Endothelial cell (in vitro differentiated cells): Measurements from ENCODE around the gene OR5K1. TPM values are rescaled to one million over a fixed set of nuclear protein-coding genes. Genes with fewer than 3 reads are reported as not detected.

Experiments
- DNase-seq: peaks from one replicate; pipeline ENCODE4 v3.0.0; 2021; ENCODE audit warnings: low spot score
- H3K27ac Mint-ChIP-seq: one replicate; pipeline ENCODE4 v1.8.0; 2021; ENCODE audit warnings: mixed read lengths, inconsistent platforms; ENCODE audit not compliant: unreplicated experiment
- H3K27me3 Mint-ChIP-seq: one replicate; pipeline ENCODE4 v1.8.0; 2021; ENCODE audit warnings: mild to moderate bottlenecking, moderate library complexity, mixed read lengths, inconsistent platforms; ENCODE audit not compliant: unreplicated experiment
- H3K36me3 Mint-ChIP-seq: one replicate; pipeline ENCODE4 v1.8.0; 2021; ENCODE audit warnings: mild to moderate bottlenecking, low read depth, mixed read lengths, inconsistent platforms; ENCODE audit not compliant: unreplicated experiment
- H3K4me1 Mint-ChIP-seq: one replicate; pipeline ENCODE4 v1.8.0; 2021; ENCODE audit warnings: mild to moderate bottlenecking, mixed read lengths, inconsistent platforms; ENCODE audit not compliant: unreplicated experiment
- H3K4me3 Mint-ChIP-seq: one replicate; pipeline ENCODE4 v1.8.0; 2021; ENCODE audit warnings: mild to moderate bottlenecking, mixed read lengths, inconsistent platforms; ENCODE audit not compliant: unreplicated experiment
- H3K9me3 Mint-ChIP-seq: one replicate; pipeline ENCODE4 v1.8.0; 2021; ENCODE audit warnings: mixed read lengths, inconsistent platforms; ENCODE audit not compliant: unreplicated experiment
- CTCF ChIP-seq: fragments of 200-600 bp; sonication (generic); IDR thresholded peaks from one replicate; pipeline ENCODE4 v1.5.0; 2021; ENCODE audit warnings: antibody characterized with exemption; ENCODE audit not compliant: unreplicated experiment
- total RNA-seq: library from RNA; stranded (reverse); fragmentation: NEBNext Ultra II Directional; extraction: Animal tissue kit (Norgen Biotek cat#: 25700); gene quantifications from one replicate; pipeline ENCODE4 v1.2.1, GENCODE V29; 2021; ENCODE audit not compliant: unreplicated experiment

Gene OR5K1
- total RNA-seq, 1 donor from 2014 or later = not detected

DNA sequence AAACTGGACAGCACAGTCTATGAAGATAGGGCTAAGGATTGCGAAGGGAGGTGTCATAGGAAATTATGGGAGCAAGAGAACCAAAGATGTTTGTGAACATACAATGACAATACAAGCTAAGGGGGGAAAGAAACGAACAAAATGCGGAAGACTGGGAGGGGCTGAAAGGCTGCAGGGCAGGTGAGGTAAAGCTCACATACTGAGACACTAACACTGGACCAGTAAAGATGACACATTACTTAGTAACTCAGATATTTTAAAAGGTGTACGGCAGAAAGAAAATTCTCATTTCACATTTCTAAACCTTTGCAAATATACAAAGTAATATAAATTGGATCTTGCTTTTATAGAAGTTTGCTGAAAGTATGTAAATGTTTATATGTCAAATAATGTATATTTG, 49.6 kb downstream of the OR5K1 start:
- no peaks in the 10 kb centered on the region for H3K4me1 Mint-ChIP-seq
- peaks cover 8% of the 10 kb centered on the region for H3K36me3 Mint-ChIP-seq
- TF ChIP-seq CTCF = no peak
- H3K9me3 Mint-ChIP-seq = no peaks in the 10 kb centered on the region
- no peak overlapping the region for H3K4me3 Mint-ChIP-seq
- DNase-seq = no peak
- no peak overlapping the region for H3K27ac Mint-ChIP-seq
- H3K27me3 Mint-ChIP-seq = no peaks in the 10 kb centered on the region

DNA sequence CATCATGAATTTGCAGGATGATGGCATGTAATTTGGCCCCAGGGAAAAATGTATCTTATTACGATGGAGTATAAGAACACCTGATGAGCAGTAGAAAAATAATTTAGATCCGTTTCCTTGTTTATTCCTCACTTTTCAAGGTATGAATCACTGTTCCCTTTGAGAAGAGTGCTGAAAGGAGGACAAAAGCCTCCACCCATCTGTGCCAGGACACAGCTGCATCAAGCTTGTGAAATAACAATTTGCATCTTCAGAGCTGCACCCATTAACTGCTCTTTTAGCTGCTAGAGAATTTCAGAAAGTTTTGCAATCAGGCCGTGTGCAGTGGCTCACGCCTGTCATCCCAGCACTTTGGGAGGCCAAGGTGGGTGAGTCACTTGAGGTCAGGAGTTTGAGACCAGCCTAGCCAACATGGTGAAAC, 50.1 kb downstream of the OR5K1 start:
- no peak for TF ChIP-seq CTCF
- H3K4me3 Mint-ChIP-seq = no peak overlapping the region
- H3K4me1 Mint-ChIP-seq = no peaks in the 10 kb centered on the region
- H3K27ac Mint-ChIP-seq = no peak overlapping the region
- peaks cover 8% of the 10 kb centered on the region for H3K36me3 Mint-ChIP-seq
- H3K27me3 Mint-ChIP-seq = no peaks in the 10 kb centered on the region
- H3K9me3 Mint-ChIP-seq = no peaks in the 10 kb centered on the region
- no peak for DNase-seq

DNA sequence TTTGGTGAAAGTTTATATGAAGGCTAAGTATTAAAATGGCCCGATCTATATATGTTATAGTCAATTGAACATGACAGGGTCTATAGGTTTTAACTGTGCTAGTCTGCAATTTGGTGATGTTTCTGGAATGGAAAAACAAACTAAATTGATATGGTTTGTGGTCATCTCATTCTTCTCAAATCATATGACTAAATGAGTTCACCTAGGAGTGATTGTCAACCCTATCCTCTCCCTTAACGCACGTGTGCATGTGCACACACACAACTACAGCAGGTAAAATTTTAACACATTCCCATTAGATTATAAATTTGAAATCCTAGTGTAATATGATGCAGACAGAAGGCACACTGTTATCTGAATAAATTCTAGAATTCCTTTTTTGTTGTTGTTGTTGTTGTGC, 50.7 kb downstream of the OR5K1 start:
- Mint-ChIP-seq H3K4me3 (no peak overlapping the region), H3K4me1 (no peaks in the 10 kb centered on the region), H3K9me3 (no peaks in the 10 kb centered on the region), H3K27me3 (no peaks in the 10 kb centered on the region), H3K27ac (no peak overlapping the region), H3K36me3 (peaks cover 8% of the 10 kb centered on the region)
- TF ChIP-seq CTCF = no peak
- no peak for DNase-seq

GRCh38 chr3:98514948-98515347, 51.9 kb downstream of the OR5K1 start:
- no peak for DNase-seq
- Mint-ChIP-seq H3K4me3 (no peak overlapping the region), H3K36me3 (peaks cover 16% of the 10 kb centered on the region), H3K27ac (no peak overlapping the region), H3K9me3 (no peaks in the 10 kb centered on the region), H3K27me3 (no peaks in the 10 kb centered on the region), H3K4me1 (peaks cover 3% of the 10 kb centered on the region)
- no peak for TF ChIP-seq CTCF

DNA sequence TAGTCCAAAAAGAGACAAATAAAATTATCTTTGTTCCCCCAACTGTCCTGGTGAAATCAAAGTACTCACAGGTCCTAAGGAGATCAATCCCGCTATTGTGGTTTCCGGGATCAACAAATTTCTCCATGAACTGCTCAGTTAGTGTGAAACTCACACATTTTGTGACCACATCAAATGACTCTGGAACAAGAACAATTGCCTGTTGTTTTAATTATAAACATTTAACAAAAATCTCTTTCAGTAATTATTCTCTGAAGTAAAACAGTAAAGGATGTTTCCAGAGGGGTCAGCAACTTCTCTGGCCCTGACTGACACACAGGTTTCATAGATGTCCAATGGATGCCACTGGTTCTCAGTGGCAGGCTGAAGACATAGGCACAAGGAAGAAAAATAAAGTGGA, 55.8 kb downstream of the OR5K1 start:
- peaks cover 25% of the 10 kb centered on the region for H3K36me3 Mint-ChIP-seq
- H3K27me3 Mint-ChIP-seq = peaks cover 4% of the 10 kb centered on the region
- H3K9me3 Mint-ChIP-seq = no peaks in the 10 kb centered on the region
- TF ChIP-seq CTCF = no peak
- H3K4me3 Mint-ChIP-seq = no peak overlapping the region
- peaks cover 10% of the 10 kb centered on the region for H3K4me1 Mint-ChIP-seq
- no peak for DNase-seq
- H3K27ac Mint-ChIP-seq = no peak overlapping the region
